ENCODE measurements around the gene TRIM10. TPM values are rescaled to one million over a fixed set of nuclear protein-coding genes. Genes with fewer than 3 reads are reported as not detected.
A peak's percentile ranks its signal among the peaks of the same experiment; 100 is the strongest.

Gene TRIM10
- polyA plus RNA-seq, 2 donors = not detected

DNA sequence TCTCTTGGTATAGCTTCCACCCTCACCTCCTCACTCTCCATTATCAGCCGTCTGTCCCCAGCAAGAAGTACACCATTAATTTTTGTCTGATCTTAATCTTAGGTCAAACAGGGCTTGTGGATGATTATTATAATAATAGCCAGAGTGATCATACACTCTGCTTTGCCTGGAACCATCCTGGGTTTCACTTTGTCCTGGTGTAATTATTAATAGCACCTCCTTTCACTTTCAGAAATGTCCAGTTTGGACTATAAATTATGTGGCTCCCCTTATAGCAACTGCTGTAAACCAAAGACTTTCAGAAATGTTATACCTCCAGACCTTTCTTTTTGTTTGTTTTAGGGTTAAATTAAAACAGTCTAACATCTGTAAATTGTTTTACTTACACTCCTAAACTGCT is 47.2 kb downstream of the TRIM10 start:
- no peak overlapping the region for H3K27ac ChIP-seq (ENCODE audit: low read depth in 2 of 2, low read length in 1 of 2)

DNA sequence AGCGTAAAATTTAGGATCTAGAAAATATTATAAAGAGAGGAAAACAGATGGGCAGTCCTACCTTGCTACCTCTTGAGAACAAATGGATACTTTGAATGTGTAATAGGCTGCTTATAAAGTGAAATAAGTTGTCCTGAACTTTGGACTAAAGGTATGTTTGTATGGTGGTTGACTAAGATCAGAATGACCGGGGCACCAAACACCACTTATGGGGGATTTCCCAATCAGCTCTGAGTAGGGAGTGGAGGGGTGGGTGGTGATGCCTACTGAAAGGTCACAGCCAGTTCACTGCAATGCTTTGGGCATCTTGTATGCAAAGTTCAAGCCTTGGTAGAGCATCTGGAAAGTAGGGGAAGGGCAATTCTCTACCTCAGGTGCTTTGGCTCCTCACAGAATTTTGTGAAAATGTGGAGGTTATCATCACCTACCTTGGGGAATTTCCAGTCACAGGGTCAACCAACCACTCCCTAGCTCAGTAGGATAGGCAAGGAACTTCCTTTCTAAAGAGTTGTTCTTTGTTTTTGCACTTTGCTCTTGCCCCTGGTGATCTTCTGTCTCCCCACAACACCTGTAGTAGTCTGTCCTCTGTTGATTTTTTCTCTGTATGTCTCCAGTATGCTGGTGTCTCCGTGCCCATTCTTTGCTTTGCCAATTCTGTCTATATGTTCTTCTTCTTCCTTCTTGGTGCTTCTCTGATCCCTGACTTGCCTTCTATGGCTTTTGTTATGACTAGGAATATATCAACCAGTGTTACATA is 47.8 kb downstream of the TRIM10 start, which contains the start of gene TRIM31:
Gene TRIM31 (minus strand): TSS at position 88 of the 757 bp plus-strand sequence. CDS start 285 bp downstream, outside the sequence.
- Histone ChIP-seq H3K9me3 (ENCODE audit: control insufficient read depth in 2 of 2, insufficient read depth in 1 of 2, low read depth in 1 of 2, low read length in 1 of 2) (no peaks in the 10 kb centered on the region), H3K4me1 (ENCODE audit: control insufficient read depth in 2 of 2, insufficient read depth in 2 of 2, low read length in 1 of 2) (no peaks in the 10 kb centered on the region), H3K27me3 (ENCODE audit: control insufficient read depth in 1 of 2, insufficient read depth in 2 of 2, low read length in 2 of 2) (no peaks in the 10 kb centered on the region), H3K27ac (ENCODE audit: low read depth in 2 of 2, low read length in 1 of 2) (no peak within 1 kb of the TSS), H3K36me3 (ENCODE audit: control insufficient read depth in 2 of 2, insufficient read depth in 2 of 2, low read length in 1 of 2) (no peaks in the 10 kb centered on the region), H3K4me3 (ENCODE audit: low read depth in 1 of 2, low read length in 2 of 2) (no peak within 1 kb of the TSS)
- WGBS, 2 donors = 61 to 80% methylated on average over 3 of the region's 3 CpGs

More for the DNA sequence above, 47.2 kb downstream of the TRIM10 start:
- 39 to 46% methylated on average over 1 of the region's 1 CpG for WGBS, 2 donors
- H3K4me1 ChIP-seq (ENCODE audit: control insufficient read depth in 2 of 2, insufficient read depth in 2 of 2, low read length in 1 of 2) = no peaks in the 10 kb centered on the region
- no peaks in the 10 kb centered on the region for H3K9me3 ChIP-seq (ENCODE audit: control insufficient read depth in 2 of 2, insufficient read depth in 1 of 2, low read depth in 1 of 2, low read length in 1 of 2)
- no peak overlapping the region for H3K4me3 ChIP-seq (ENCODE audit: low read depth in 1 of 2, low read length in 2 of 2)
- no peaks in the 10 kb centered on the region for H3K36me3 ChIP-seq (ENCODE audit: control insufficient read depth in 2 of 2, insufficient read depth in 2 of 2, low read length in 1 of 2)
- H3K27me3 ChIP-seq (ENCODE audit: control insufficient read depth in 1 of 2, insufficient read depth in 2 of 2, low read length in 2 of 2) = no peaks in the 10 kb centered on the region

DNA sequence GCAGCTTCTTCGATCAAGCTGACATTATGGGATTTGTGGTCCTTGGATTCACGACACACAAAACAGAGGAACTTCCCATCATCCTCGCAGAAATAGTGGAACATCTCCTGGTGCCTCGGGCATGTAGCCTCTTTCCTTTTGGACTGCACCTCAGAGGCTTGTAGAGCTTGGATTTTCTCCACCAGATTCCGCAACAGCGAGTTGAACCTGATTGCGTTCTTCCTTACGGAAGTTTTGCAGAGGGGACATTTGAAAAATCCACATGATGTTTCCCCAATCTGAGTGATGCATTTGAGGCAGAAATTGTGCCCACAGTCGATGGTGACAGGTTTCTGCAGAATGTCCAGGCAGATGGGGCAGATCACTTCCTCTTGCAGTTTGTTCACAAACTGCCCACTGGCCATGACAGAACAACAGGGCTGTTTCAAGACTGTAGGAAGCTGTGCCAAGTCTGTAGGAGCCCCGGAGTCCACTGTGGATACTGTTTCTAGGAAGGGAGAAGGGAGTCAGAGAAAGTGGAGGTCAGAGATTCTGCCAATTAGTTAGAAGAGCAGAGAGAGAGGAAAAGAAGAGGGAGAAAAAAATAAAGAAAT is 48.5 kb downstream of the TRIM10 start:
- Histone ChIP-seq H3K27me3 (ENCODE audit: control insufficient read depth in 1 of 2, insufficient read depth in 2 of 2, low read length in 2 of 2) (no peaks in the 10 kb centered on the region), H3K9me3 (ENCODE audit: control insufficient read depth in 2 of 2, insufficient read depth in 1 of 2, low read depth in 1 of 2, low read length in 1 of 2) (no peaks in the 10 kb centered on the region), H3K36me3 (ENCODE audit: control insufficient read depth in 2 of 2, insufficient read depth in 2 of 2, low read length in 1 of 2) (no peaks in the 10 kb centered on the region), H3K4me3 (ENCODE audit: low read depth in 1 of 2, low read length in 2 of 2) (no peak overlapping the region), H3K4me1 (ENCODE audit: control insufficient read depth in 2 of 2, insufficient read depth in 2 of 2, low read length in 1 of 2) (no peaks in the 10 kb centered on the region), H3K27ac (ENCODE audit: low read depth in 2 of 2, low read length in 1 of 2) (no peak overlapping the region)
- WGBS, 2 donors = 75 to 77% methylated on average over 10 of the region's 10 CpGs

DNA sequence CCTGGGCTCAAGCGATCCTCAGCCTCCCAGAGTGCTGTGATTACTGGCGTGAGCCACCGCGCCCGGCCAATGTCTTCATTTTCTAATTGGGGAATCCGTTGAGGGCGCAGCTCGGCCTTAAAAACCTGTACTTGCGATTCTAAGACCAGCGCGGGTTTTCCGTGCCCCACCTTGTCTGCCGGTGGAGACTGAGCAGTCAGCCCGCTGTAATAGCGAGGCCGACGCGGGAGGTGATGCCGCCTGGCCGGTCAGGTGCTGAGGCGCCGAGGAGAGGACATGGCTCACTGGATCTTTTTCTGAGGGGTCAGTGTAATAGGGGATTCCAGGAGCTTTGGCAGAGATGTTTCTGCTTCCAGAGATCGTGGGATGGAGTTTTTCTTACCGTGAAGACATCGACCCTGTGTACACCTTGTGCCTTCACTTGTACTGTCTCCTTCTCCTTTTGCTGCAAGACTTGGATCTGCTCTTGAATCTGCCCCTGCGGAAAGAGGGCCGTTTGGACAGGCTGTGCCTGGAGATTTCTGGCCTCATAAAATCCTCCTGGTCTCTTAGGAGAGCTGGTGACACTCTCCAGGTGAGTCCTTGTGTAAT is 49.6 kb downstream of the TRIM10 start:
- no peaks in the 10 kb centered on the region for H3K9me3 ChIP-seq (ENCODE audit: control insufficient read depth in 2 of 2, insufficient read depth in 1 of 2, low read depth in 1 of 2, low read length in 1 of 2)
- no peaks in the 10 kb centered on the region for H3K27me3 ChIP-seq (ENCODE audit: control insufficient read depth in 1 of 2, insufficient read depth in 2 of 2, low read length in 2 of 2)

DNA sequence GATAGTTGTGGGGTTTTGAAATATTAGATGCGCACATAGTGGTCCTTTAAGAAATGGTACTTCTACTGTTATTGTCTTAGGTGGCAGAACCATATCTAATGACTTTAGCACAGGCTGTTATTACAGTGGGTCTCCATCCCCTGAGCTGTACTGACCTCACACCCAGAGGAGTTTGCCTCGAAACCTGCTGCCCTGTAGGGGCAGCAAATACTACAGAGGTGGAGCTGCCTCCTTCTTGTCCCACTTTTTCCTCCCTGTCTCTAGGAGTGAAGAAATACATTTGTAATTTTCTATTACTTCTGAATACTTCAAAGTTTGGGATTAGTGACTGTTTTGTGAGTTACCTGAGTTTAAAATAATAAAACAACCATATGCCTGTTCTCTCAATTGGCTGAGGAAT is 56.4 kb downstream of the TRIM10 start:
- Histone ChIP-seq H3K4me3 (ENCODE audit: low read depth in 1 of 2, low read length in 2 of 2) (no peak overlapping the region), H3K4me1 (ENCODE audit: control insufficient read depth in 2 of 2, insufficient read depth in 2 of 2, low read length in 1 of 2) (peaks cover 0 to 7% of the 10 kb centered on the region in 2 donors), H3K9me3 (ENCODE audit: control insufficient read depth in 2 of 2, insufficient read depth in 1 of 2, low read depth in 1 of 2, low read length in 1 of 2) (no peaks in the 10 kb centered on the region), H3K27ac (ENCODE audit: low read depth in 2 of 2, low read length in 1 of 2) (no peak overlapping the region), H3K36me3 (ENCODE audit: control insufficient read depth in 2 of 2, insufficient read depth in 2 of 2, low read length in 1 of 2) (no peaks in the 10 kb centered on the region), H3K27me3 (ENCODE audit: control insufficient read depth in 1 of 2, insufficient read depth in 2 of 2, low read length in 2 of 2) (peaks cover 0 to 3% of the 10 kb centered on the region in 2 donors)
- WGBS, 2 donors = 85 to 93% methylated on average over 2 of the region's 2 CpGs

More for the DNA sequence above, 49.6 kb downstream of the TRIM10 start:
- Histone ChIP-seq H3K36me3 (ENCODE audit: control insufficient read depth in 2 of 2, insufficient read depth in 2 of 2, low read length in 1 of 2) (no peaks in the 10 kb centered on the region), H3K4me1 (ENCODE audit: control insufficient read depth in 2 of 2, insufficient read depth in 2 of 2, low read length in 1 of 2) (no peaks in the 10 kb centered on the region), H3K27ac (ENCODE audit: low read depth in 2 of 2, low read length in 1 of 2) (no peak overlapping the region), H3K4me3 (ENCODE audit: low read depth in 1 of 2, low read length in 2 of 2) (no peak overlapping the region)
- 37 to 58% methylated on average over 27 of the region's 27 CpGs for WGBS, 2 donors

DNA sequence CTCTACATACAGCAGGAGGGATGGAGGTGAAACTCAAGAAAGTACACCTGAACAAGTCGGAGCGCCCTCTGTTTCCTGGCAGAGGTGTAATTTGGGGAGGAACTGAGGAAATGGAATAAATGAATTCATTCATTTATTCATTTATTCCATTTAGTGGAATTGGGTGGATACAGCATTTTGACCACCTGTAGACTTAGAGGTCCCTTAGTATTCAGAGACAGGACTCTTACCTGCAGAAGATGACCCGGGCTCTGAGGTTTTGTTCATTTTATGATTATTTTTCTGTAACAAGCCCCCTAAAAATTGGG is 57.2 kb downstream of the TRIM10 start:
- H3K9me3 ChIP-seq (ENCODE audit: control insufficient read depth in 2 of 2, insufficient read depth in 1 of 2, low read depth in 1 of 2, low read length in 1 of 2) = no peaks in the 10 kb centered on the region
- H3K4me3 ChIP-seq (ENCODE audit: low read depth in 1 of 2, low read length in 2 of 2) = peak overlapping the region in 1 of 2 donors; percentile 38
- no peak overlapping the region for H3K27ac ChIP-seq (ENCODE audit: low read depth in 2 of 2, low read length in 1 of 2)
- 37 to 38% methylated on average over 3 of the region's 3 CpGs for WGBS, 2 donors
- H3K4me1 ChIP-seq (ENCODE audit: control insufficient read depth in 2 of 2, insufficient read depth in 2 of 2, low read length in 1 of 2) = peaks cover 0 to 7% of the 10 kb centered on the region in 2 donors
- peaks cover 0 to 3% of the 10 kb centered on the region in 2 donors for H3K27me3 ChIP-seq (ENCODE audit: control insufficient read depth in 1 of 2, insufficient read depth in 2 of 2, low read length in 2 of 2)
- no peaks in the 10 kb centered on the region for H3K36me3 ChIP-seq (ENCODE audit: control insufficient read depth in 2 of 2, insufficient read depth in 2 of 2, low read length in 1 of 2)

GRCh38 chr6:30102970-30103871 is 57.8 kb downstream of the TRIM10 start:
- Histone ChIP-seq H3K36me3 (ENCODE audit: control insufficient read depth in 2 of 2, insufficient read depth in 2 of 2, low read length in 1 of 2) (no peaks in the 10 kb centered on the region), H3K9me3 (ENCODE audit: control insufficient read depth in 2 of 2, insufficient read depth in 1 of 2, low read depth in 1 of 2, low read length in 1 of 2) (no peaks in the 10 kb centered on the region), H3K27ac (ENCODE audit: low read depth in 2 of 2, low read length in 1 of 2) (peak overlapping the region; percentile 28 to 92), H3K4me3 (ENCODE audit: low read depth in 1 of 2, low read length in 2 of 2) (peak overlapping the region; percentile 47 to 49), H3K4me1 (ENCODE audit: control insufficient read depth in 2 of 2, insufficient read depth in 2 of 2, low read length in 1 of 2) (peaks cover 0 to 7% of the 10 kb centered on the region in 2 donors), H3K27me3 (ENCODE audit: control insufficient read depth in 1 of 2, insufficient read depth in 2 of 2, low read length in 2 of 2) (peaks cover 0 to 3% of the 10 kb centered on the region in 2 donors)
- WGBS, 2 donors = 3 to 4% methylated on average over 36 of the region's 36 CpGs

GRCh38 chr6:30102414-30102969 is 58.5 kb downstream of the TRIM10 start:
- H3K9me3 ChIP-seq (ENCODE audit: control insufficient read depth in 2 of 2, insufficient read depth in 1 of 2, low read depth in 1 of 2, low read length in 1 of 2) = no peaks in the 10 kb centered on the region
- H3K27ac ChIP-seq (ENCODE audit: low read depth in 2 of 2, low read length in 1 of 2) = peak overlapping the region; percentile 74 to 92
- no peaks in the 10 kb centered on the region for H3K36me3 ChIP-seq (ENCODE audit: control insufficient read depth in 2 of 2, insufficient read depth in 2 of 2, low read length in 1 of 2)
- H3K4me3 ChIP-seq (ENCODE audit: low read depth in 1 of 2, low read length in 2 of 2) = peak overlapping the region; percentile 38 to 47
- WGBS, 2 donors = 32 to 44% methylated on average over 15 of the region's 15 CpGs
- peaks cover 0 to 3% of the 10 kb centered on the region in 2 donors for H3K27me3 ChIP-seq (ENCODE audit: control insufficient read depth in 1 of 2, insufficient read depth in 2 of 2, low read length in 2 of 2)
- H3K4me1 ChIP-seq (ENCODE audit: control insufficient read depth in 2 of 2, insufficient read depth in 2 of 2, low read length in 1 of 2) = peaks cover 0 to 7% of the 10 kb centered on the region in 2 donors
